A549 (cell line): Measurements from ENCODE around the gene VPS4A. TPM values are rescaled to one million over a fixed set of nuclear protein-coding genes. Genes with fewer than 3 reads are reported as not detected.

Experiments used
- ATAC-seq, 2 experiments: fragments of 200-7000 bp in 1 of 2; fragments of >200 bp in 1 of 2; cut with Nextera tagmentation in 1 of 2; cut with Tn5 transposase in 1 of 2; 3 replicates each; pipeline versions ENCODE4 v1.8.0 to v1.9.1; 2018 to 2020; ENCODE audit warnings: mild to moderate bottlenecking in 1 of 2, moderate library complexity in 1 of 2
- CTCF ChIA-PET: fragments of 300-600 bp; sonication (Branson Sonifier 250); formaldehyde crosslinking; extraction: SDS; loops from one replicate; lab custom pipeline; 2021; ENCODE audit warnings: antibody characterized with exemption, inconsistent platforms; lab: Yijun Ruan, JAX
- POLR2A ChIA-PET: fragments of 350-600 bp; formaldehyde crosslinking; extraction: SDS; loops from one replicate; lab custom pipeline; 2021; ENCODE audit warnings: antibody characterized with exemption, inconsistent platforms; lab: Yijun Ruan, JAX
- DNase-seq, 2 experiments: peaks; one replicate each; pipeline versions ENCODE4 v3.0.0 to v3.0.0-alpha.2; 2011 to 2016; ENCODE audit warnings: low read depth in 1 of 2, low spot score in 1 of 2
- FAIRE-seq: peaks from 2 replicates; lab custom pipeline; 2011; peaks lifted over from hg19 to GRCh38; lab: Jason Lieb, UNC
- H3K27ac ChIP-seq, 2 experiments: fragments of >200 bp; sonication (Bioruptor Twin); formaldehyde crosslinking; 3 replicates each; pipeline ENCODE4 v1.5.1; 2016 to 2017
- H3K4me1 ChIP-seq: fragments of >200 bp; sonication (Bioruptor Twin); formaldehyde crosslinking; 3 replicates; pipeline ENCODE4 v1.6.1; 2016
- H3K4me2 ChIP-seq: fragments of >200 bp; sonication (Bioruptor Twin); formaldehyde crosslinking; 3 replicates; pipeline ENCODE4 v1.6.1; 2016
- H3K4me3 ChIP-seq: fragments of >200 bp; sonication (Bioruptor Twin); formaldehyde crosslinking; 3 replicates; pipeline ENCODE4 v1.5.1; 2016
- H3K9me3 ChIP-seq: fragments of >200 bp; sonication (Bioruptor Twin); formaldehyde crosslinking; 3 replicates; pipeline ENCODE4 v1.6.1; 2016
- ATOH8 ChIP-seq: fragments of 250-450 bp; sonication (Bioruptor Pico); IDR thresholded peaks from 2 replicates; pipeline ENCODE4 v1.5.0; 2020; ENCODE audit warnings: low read depth, mild to moderate bottlenecking, moderate library complexity
- BCL3 ChIP-seq: fragments of >200 bp; sonication (Bioruptor Twin); formaldehyde crosslinking; IDR thresholded peaks from 3 replicates; pipeline ENCODE4 v1.6.1; 2016
- CBX8 ChIP-seq: fragments of 200-600 bp; sonication (generic); IDR thresholded peaks from 2 replicates; pipeline ENCODE4 v1.6.1; 2016
- CHD2 ChIP-seq: fragments of 150-350 bp; IDR thresholded peaks from 2 replicates; pipeline ENCODE4 v1.6.1; 2014; ENCODE audit warnings: low read length; ENCODE audit not compliant: partially characterized antibody
- CHD4 ChIP-seq: fragments of 200-600 bp; sonication (generic); IDR thresholded peaks from 2 replicates; pipeline ENCODE4 v1.6.1; 2016; ENCODE audit warnings: antibody characterized with exemption, mild to moderate bottlenecking, borderline replicate concordance
- CTCF ChIP-seq: fragments of >200 bp; sonication (Bioruptor Twin); formaldehyde crosslinking; IDR thresholded peaks from 3 replicates; pipeline ENCODE4 v1.5.1; 2016
- EHF ChIP-seq: fragments of 250-450 bp; sonication (Bioruptor Pico); IDR thresholded peaks from 2 replicates; pipeline ENCODE4 v1.5.0; 2020; ENCODE audit warnings: mild to moderate bottlenecking
- EP300 ChIP-seq, 2 experiments: fragments of >200 bp; sonication (Bioruptor Twin); formaldehyde crosslinking; IDR thresholded peaks; 2 replicates in 1 of 2; 3 replicates in 1 of 2; pipeline ENCODE4 v1.6.1; 2016 to 2017
- ESRRA ChIP-seq: fragments of 150-350 bp; IDR thresholded peaks from 2 replicates; pipeline ENCODE4 v1.6.1; 2014; ENCODE audit warnings: mild to moderate bottlenecking, low read length, borderline replicate concordance
- FOSB ChIP-seq: fragments of 250-450 bp; sonication (Bioruptor Pico); IDR thresholded peaks from 2 replicates; pipeline ENCODE4 v1.5.0; 2020; ENCODE audit warnings: mild to moderate bottlenecking, moderate library complexity
- FOSL2 ChIP-seq, 2 experiments: fragments of 450-650 bp in 1 of 2; fragments of >200 bp in 1 of 2; sonication (Bioruptor Twin) in 1 of 2; formaldehyde crosslinking; IDR thresholded peaks; 2 replicates each; pipeline versions ENCODE4 v1.5.0 to v1.6.1; 2016 to 2020; ENCODE audit warnings: mild to moderate bottlenecking in 1 of 2, moderate library complexity in 1 of 2
- GATA3 ChIP-seq: IDR thresholded peaks from 2 replicates; pipeline ENCODE4 v1.6.1; 2012; ENCODE audit warnings: borderline replicate concordance
- HES2 ChIP-seq: fragments of >200 bp; sonication (Bioruptor Twin); formaldehyde crosslinking; IDR thresholded peaks from 2 replicates; pipeline ENCODE4 v1.6.1; 2016
- HOXA7 ChIP-seq: fragments of 250-450 bp; sonication (Bioruptor Pico); IDR thresholded peaks from 2 replicates; pipeline ENCODE4 v1.5.0; 2020; ENCODE audit warnings: mild to moderate bottlenecking, moderate library complexity
- HOXB13 ChIP-seq: fragments of 250-450 bp; sonication (Bioruptor Pico); IDR thresholded peaks from 2 replicates; pipeline ENCODE4 v1.5.0; 2020; ENCODE audit warnings: low read depth, mild to moderate bottlenecking, moderate library complexity
- JUN ChIP-seq, 2 experiments: fragments of >200 bp; sonication (Bioruptor Twin); formaldehyde crosslinking; IDR thresholded peaks; 2 replicates in 1 of 2; 3 replicates in 1 of 2; pipeline ENCODE4 v1.6.1; 2016 to 2017
- MAFK ChIP-seq: fragments of 450-650 bp; IDR thresholded peaks from 2 replicates; pipeline ENCODE4 v1.6.1; 2014; ENCODE audit not compliant: partially characterized antibody
- MAX ChIP-seq: IDR thresholded peaks from 2 replicates; pipeline ENCODE4 v1.6.1; 2012
- NFE2L2 ChIP-seq: fragments of 150-350 bp; conservative IDR thresholded peaks from 2 replicates; pipeline ENCODE4 v1.6.1; 2014; ENCODE audit warnings: low read length
- POLR2A ChIP-seq: IDR thresholded peaks from 2 replicates; pipeline ENCODE4 v1.6.1; 2012; ENCODE audit warnings: mild to moderate bottlenecking, low read length
- POLR2AphosphoS2 ChIP-seq: conservative IDR thresholded peaks from 2 replicates; pipeline ENCODE4 v1.6.1; 2012; ENCODE audit warnings: low read length, improper control_type of control experiment, inconsistent platforms
- RAD21 ChIP-seq, 2 experiments: fragments of >200 bp in 1 of 2; sonication (Bioruptor Twin) in 1 of 2; formaldehyde crosslinking in 1 of 2; IDR thresholded peaks in 1 of 2; conservative IDR thresholded peaks in 1 of 2; 2 replicates in 1 of 2; 3 replicates in 1 of 2; pipeline ENCODE4 v1.6.1; 2012 to 2018; ENCODE audit warnings: inconsistent platforms in 1 of 2
- RCOR1 ChIP-seq: fragments of 150-350 bp; IDR thresholded peaks from 2 replicates; pipeline ENCODE4 v1.6.1; 2014; ENCODE audit warnings: antibody characterized with exemption, low read length, low read depth
- RFX5 ChIP-seq: fragments of 450-650 bp; IDR thresholded peaks from 2 replicates; pipeline ENCODE4 v1.7.1; 2014; ENCODE audit warnings: antibody characterized with exemption, mild to moderate bottlenecking, moderate library complexity
- TFCP2L1 ChIP-seq: fragments of 250-450 bp; sonication (Bioruptor Pico); IDR thresholded peaks from 2 replicates; pipeline ENCODE4 v1.5.0; 2021; ENCODE audit warnings: mild to moderate bottlenecking
- ZFP36 ChIP-seq: fragments of 450-650 bp; IDR thresholded peaks from 2 replicates; pipeline ENCODE4 v1.6.1; 2014; ENCODE audit warnings: borderline replicate concordance; ENCODE audit not compliant: partially characterized antibody
- ZNF302 ChIP-seq: fragments of 250-450 bp; sonication (Bioruptor Pico); IDR thresholded peaks from 2 replicates; pipeline ENCODE4 v1.9.0; 2021; ENCODE audit warnings: inconsistent platforms, mild to moderate bottlenecking, moderate library complexity
- WGBS: methylation state at CpG from one replicate; pipeline ENCODE4 v1.1.6; 2017; ENCODE audit errors: missing lambda C conversion rate; 5-methylcytosine and 5-hydroxymethylcytosine counted together
- polyA plus RNA-seq, 4 experiments: library from polyadenylated mRNA; depleted of rRNA in 3 of 4; stranded (reverse); fragments of >200 nt; fragmentation: RNase III in 1 of 4; extraction: RNeasy Plus Mini Kit Qiagen cat#74134 plus additional on column Dnase treatment in 1 of 4; gene quantifications; 2 replicates in 3 of 4; 3 replicates in 1 of 4; pipeline ENCODE4 v1.2.3, GENCODE V29; 2011 to 2017

VPS4A gene
- polyA plus RNA-seq, 2 of the 4 experiments (the other 2 are of a cell fraction): 12.9 to 28.1 TPM

GRCh38 chr16:69321080-69321479 lies 9.9 kb downstream of the VPS4A start:
- FAIRE-seq (no peak), DNase-seq (no peak), ATAC-seq (no peak)
- ChIA-PET CTCF (no interaction called here), POLR2A (no interaction called here)
- H3K4me2 ChIP-seq: no peak overlapping the region
- no peaks in the 10 kb centered on the region for H3K9me3 ChIP-seq
- no peak overlapping the region for H3K27ac ChIP-seq
- peaks cover 4% of the 10 kb centered on the region; the same call in 1 of the 3 replicates for H3K4me1 ChIP-seq
- 96% methylated on average over 22 of the region's 22 CpGs for WGBS
- H3K4me3 ChIP-seq: no peak overlapping the region
- TF ChIP-seq TFCP2L1 (CRISPR knock-in tag) (no peak), MAFK (no peak), CHD4 (no peak), FOSB (CRISPR knock-in tag) (no peak), EP300 (IDR thresholded peaks at IDR 0.05) (no peak), CTCF (no peak), ESRRA (no peak), ATOH8 (CRISPR knock-in tag) (no peak), JUN (IDR thresholded peaks at IDR 0.05) (no peak), HES2 (no peak), HOXB13 (no peak), CHD2 (no peak), ZFP36 (no peak), GATA3 (no peak), HOXA7 (CRISPR knock-in tag) (no peak), RFX5 (no peak), RCOR1 (no peak), CBX8 (no peak), NFE2L2 (no peak), BCL3 (no peak)

- ChIA-PET CTCF (interaction anchor here (5.8 to 8.9 kb wide), 2 partner anchors 10 to 15 kb away, joined by 31 to 44 read pairs; partner anchors contain the start of genes COG8, NIP7 and VPS4A), POLR2A (no interaction called here)
- peaks cover 16% of the 10 kb centered on the region for H3K4me1 ChIP-seq
- no peaks in the 10 kb centered on the region for H3K9me3 ChIP-seq
- FAIRE-seq (no peak), DNase-seq (no peak), ATAC-seq (no peak)
- TF ChIP-seq RAD21 (conservative IDR thresholded peaks at IDR 0.05 in 1 of 2, IDR thresholded peaks at IDR 0.05 in 1 of 2) (no peak), POLR2A (no peak), MAX (no peak), EHF (no peak), ZNF302 (CRISPR knock-in tag) (no peak), HES2 (no peak), FOSB (CRISPR knock-in tag) (no peak), FOSL2 (IDR thresholded peaks at IDR 0.05) (no peak), FOSL2 (CRISPR knock-in tag; IDR thresholded peaks at IDR 0.05) (no peak), HOXB13 (no peak), POLR2AphosphoS2 (no peak)
- no peak overlapping the region for H3K4me2 ChIP-seq
- WGBS: 98% methylated on average over 7 of the region's 7 CpGs
- H3K27ac ChIP-seq: no peak overlapping the region
- no peak overlapping the region for H3K4me3 ChIP-seq
These were observed 11.2 kb downstream of the VPS4A start for GRCh38 chr16:69322343-69322742.
